Cardiac ventricle fibroblast (primary cell): Measurements from ENCODE around the gene NUP107. TPM values are rescaled to one million over a fixed set of nuclear protein-coding genes. Genes with fewer than 3 reads are reported as not detected.

Experiments used
- total RNA-seq: library from RNA; depleted of rRNA; stranded (reverse); fragments of >200 nt; gene quantifications from 2 replicates; pipeline ENCODE4 v1.2.3, GENCODE V29; 2015

Gene NUP107
- total RNA-seq = 18.5 and 22.5 TPM in 2 replicates

DNA sequence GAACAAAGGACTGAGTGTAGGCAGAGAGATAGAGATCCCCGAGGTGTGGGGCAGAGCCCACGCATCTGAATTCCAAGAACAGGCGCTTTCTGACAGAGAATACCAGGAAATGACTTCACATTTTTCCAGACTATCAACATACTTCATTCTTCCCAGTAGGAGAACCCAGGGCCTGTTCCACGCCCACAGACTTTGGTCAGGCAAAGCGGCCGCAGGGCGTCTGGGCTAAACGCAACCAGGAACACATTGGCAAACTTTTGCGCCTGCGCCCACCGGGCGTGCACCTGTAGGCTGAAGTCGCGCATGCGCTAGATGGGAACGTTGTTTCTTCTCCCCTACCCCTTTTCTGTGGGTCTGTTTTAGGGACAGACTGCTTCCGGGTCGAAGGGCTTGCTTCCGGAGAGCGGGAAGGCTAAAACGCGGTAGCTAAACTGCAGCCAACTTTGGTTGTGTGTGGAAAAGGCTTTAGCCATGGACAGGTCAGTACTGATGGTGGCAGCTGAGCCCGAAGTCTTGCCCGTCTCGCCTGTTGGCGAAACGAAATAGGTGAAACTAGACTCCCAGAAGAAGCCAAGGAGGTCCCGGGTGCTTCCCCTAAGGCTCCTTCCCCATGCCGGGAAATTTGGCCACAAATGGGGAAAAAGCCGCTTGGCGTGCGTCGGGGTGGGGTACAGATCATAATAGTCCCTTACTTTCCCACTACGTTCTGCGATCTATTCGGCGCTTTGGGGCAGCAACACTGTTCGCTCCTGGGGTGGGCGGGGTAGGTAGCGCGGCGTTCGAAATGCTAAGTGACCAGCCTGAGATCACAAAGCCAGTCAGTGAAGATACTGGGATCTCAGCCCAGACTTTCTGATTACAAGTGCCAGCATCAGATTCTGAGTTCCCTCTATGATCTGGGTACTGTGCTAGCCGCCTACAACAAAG, at the start of gene NUP107:
TSS of gene NUP107 (plus strand) at position 384 of the 927 bp plus-strand sequence. CDS start at position 472, 88 bp downstream.

DNA sequence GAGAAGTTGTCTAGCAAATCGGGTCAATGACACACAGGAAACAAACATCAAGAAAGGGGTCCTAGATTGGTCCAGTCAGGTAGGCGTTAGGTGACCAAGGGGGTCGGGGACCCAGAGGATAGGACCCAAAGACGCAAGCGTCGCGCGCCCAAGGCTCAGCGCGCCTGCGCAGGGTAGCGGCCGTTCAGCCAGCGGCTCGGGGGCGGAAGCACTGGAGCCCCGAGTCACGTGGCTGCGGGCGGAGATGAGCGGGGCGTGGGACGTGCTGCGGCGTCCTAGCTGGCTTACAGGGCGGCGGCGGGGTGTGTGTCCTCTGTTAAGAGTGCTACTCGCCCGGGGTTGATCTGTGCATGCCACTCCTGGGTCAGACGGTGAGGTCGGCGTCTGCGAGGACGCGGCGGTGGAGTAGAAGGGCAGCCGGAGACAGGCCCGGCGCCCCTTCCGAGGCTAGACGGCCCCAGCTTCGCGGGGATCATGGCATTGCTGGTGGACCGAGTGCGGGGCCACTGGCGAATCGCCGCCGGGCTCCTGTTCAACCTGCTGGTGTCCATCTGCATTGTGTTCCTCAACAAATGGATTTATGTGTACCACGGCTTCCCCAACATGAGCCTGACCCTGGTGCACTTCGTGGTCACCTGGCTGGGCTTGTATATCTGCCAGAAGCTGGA, 59.3 kb downstream of the NUP107 start, which contains the start of gene SLC35E3:
TSS of gene SLC35E3 (plus strand) at position 273 of the 668 bp plus-strand sequence. CDS start at position 475, 202 bp downstream.

Other genes with a start within 250 kb of the NUP107 start
- 157 and 160 TPM in 2 replicates for gene RAP1B, start 76.1 kb upstream of the NUP107 start, total RNA-seq
- gene SLC35E3, start 59.2 kb downstream of the NUP107 start, total RNA-seq = 4.1 and 5.4 TPM in 2 replicates
- gene MDM2, start 121.2 kb downstream of the NUP107 start, total RNA-seq = 87.7 and 325 TPM in 2 replicates
- 7.2 and 8.9 TPM in 2 replicates for gene CPM, start 246.2 kb downstream of the NUP107 start, total RNA-seq